COLO668 (cell line): ENCODE data around the gene PDLIM1.
A peak's percentile ranks its signal among the peaks of the same experiment; 100 is the strongest.

Experiments used
- DNase-seq: peaks from one replicate; lab custom pipeline; 2025; ENCODE audit not compliant: unreplicated experiment; lab: John Stamatoyannopoulos, UW

Gene PDLIM1

DNA sequence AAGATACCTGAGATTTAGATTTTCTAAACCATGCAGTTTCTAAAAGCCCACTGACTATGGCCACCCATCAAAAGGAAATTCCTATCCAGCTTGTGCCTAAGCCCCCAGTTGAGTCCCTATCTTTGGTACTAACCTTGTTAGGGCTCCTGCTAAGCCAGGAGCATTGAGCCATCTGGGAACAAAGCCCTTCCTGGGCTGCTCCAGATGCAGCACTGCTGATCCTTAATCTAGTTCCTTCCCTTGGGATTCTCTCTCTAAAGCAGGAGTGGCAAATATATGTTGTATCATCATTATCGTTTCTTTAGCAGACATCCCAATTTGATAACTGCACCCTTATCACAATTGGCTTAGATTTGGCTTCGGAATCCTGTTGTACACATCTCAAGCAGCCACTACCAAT lies 24.7 kb upstream of the PDLIM1 start:
- no peak for DNase-seq

GRCh38 chr10:95314192-95314918 lies 23.6 kb upstream of the PDLIM1 start:
- DNase-seq, result no peak

GRCh38 chr10:95312986-95313495 lies 22.2 kb upstream of the PDLIM1 start:
- DNase-seq, result no peak

DNA sequence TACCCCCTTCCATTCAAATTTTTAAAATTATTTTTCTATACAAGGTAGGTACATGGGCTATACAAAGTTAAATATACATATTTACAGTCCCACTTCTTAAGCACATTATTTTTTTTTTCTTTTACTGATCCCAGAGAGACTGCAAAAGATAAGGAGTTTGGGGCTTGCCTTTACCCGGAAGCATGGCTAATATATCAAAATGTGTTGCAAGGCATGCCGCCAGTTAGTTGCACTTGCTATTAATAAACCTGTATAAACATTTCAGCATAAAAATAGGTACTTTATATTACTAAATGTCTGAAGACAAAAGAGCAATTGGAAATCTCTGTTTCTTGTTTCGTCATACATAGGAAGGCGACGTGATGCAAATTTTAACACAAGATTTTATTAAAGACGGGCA lies 21.5 kb upstream of the PDLIM1 start:
- DNase-seq, result no peak

DNA sequence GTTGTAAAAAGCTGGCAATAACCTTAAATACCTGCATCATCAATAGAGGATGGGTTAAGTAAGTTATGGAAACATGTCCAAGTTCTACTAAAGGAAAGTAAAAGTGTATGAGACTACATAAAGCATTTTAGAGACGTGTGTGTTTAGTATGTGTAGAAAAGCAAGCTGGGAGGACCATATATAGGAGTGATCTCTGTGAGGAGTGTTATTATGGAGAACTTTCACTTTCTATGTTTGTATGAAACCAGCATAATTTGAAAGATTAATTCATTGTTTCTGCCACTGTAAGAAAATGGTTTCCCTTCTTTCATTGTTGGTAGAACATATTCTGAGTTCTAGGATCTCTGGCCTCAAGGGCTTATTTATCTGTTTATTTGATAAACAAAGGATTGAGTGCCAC lies 19.2 kb upstream of the PDLIM1 start:
- no peak for DNase-seq

DNA sequence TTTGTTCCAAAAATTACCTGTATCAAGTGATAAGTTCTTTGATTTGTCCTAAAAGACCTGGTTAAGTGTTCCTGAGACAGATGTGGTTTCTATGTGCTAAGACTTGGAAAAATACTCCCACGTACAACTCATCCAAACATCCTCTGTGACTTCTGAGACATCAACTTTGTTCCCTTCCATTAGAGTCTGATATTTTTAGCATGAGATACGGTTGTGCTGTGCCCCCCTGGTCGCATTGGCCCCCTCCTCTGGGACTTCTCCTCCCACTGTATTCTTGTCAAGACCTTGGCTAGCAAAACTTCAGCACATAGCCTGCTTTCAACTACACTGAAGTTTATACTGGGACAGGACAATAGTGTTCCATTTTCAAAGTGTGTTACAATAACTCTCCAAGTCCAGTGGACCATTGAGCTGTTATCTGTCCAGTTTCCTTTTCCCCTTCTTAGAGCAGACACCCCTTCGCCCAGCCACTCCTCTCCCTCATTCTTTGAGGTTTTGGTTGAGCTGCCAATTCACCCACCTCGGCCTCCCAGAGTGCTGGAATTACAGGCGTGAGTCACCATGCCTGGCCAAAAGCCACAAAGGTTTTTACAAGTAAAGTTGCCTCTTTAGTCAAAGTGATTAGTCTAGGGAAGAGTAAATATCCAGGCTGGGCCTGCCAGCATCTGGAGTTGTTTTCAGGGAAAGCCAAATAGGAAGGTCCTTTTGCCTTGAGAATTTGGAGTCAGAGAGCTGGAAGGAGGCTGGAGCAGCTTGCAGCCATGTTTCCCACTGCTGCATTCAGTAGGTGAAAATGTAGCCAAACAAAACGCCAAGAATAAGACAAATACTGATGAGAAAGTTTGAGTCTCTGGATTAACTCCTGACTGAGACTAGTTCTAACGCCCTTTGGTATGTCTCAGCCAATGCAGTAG lies 17.8 kb upstream of the PDLIM1 start:
- DNase-seq, result no peak

DNA sequence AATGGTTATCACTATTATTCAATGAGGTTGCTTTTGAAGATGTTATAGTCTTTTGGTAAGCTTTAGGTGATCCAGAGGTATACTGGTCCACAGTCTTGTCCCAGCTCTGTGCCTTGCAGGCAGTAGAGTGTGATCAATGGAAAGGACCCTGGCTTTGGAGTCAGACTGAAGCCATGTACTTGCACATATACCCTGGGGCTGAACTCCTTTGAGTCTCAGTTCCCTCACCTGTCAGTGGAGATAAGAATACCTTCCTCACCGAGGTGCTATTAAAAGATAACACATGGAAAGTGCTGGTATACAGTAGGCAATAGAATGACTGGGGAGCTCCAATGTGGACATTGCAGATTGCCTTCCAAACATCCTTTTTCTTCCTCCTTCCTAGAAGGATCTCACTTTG lies 16.0 kb upstream of the PDLIM1 start:
- DNase-seq, result no peak

GRCh38 chr10:95306318-95306650 lies 15.5 kb upstream of the PDLIM1 start:
- no peak for DNase-seq

GRCh38 chr10:95305606-95306317 lies 15.0 kb upstream of the PDLIM1 start:
- no peak for DNase-seq

DNA sequence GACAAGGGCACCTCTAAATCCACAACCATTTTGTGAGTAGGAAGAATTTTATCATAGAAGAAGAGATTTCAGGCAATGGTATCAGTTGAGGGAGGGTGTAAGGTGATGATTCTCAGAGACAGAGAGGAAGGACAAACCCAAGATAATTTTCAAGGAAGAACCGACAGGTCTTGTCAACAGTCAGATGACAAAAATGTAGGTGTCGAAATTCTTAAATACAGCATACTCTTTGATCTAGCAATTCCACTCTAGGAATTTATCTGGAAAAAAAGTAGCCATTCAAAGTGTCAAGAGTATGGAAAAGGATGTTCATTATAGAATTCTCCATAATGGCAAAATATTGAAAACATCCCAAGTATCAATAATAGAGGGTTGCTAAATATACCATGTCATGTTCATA lies 14.2 kb upstream of the PDLIM1 start:
- DNase-seq, result no peak

GRCh38 chr10:95304463-95304862 lies 13.7 kb upstream of the PDLIM1 start:
- DNase-seq, result no peak

GRCh38 chr10:95303950-95304349 lies 13.1 kb upstream of the PDLIM1 start:
- no peak for DNase-seq

DNA sequence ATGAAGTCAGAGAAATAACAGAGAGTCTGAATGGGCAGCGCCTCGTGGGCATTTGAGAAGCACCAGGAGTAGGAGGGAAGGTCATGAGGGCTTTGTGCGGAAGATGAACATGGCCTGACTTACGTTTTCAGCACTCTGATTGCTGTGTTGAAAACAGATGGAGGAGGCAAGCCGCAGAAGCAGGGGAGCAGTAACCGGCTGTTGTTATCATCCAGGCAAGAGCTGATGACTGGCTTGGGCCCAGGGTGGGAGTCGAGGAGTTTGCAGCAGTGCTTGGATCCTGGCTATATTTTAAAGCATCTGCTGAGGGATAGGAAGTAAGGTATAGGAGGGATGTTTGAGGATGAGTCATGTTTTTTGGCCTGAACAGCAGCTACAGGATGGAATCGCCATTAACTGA lies 12.7 kb upstream of the PDLIM1 start:
- no peak for DNase-seq

DNA sequence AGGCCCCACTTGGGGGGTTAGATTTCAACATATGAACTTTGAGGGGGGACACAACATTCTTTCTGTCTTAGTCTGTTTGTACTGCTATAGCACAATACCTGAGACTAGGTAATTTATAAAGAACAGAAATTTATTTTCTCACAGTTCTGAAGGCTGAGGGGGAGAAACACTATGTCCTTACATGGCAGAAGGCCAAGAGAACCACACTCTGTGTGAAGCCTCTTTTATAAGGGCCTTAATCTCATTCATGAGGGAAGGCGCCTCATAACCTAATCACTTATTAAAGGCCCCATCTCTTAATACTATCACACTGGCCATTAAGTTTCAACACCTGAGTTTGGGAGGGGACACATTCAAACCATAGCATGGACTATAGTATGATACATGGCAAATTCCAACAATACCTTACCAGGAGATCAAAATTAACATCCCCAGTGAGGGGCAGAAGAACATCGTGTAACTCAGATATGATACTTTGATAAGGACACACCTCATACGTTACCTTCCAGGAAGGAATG lies 9.3 kb upstream of the PDLIM1 start:
- no peak for DNase-seq

- no peak for DNase-seq
These were observed 6.6 kb upstream of the PDLIM1 start for GRCh38 chr10:95297402-95297801.

GRCh38 chr10:95296764-95297163 lies 6.0 kb upstream of the PDLIM1 start:
- DNase-seq, result no peak

GRCh38 chr10:95295031-95295755 lies 4.4 kb upstream of the PDLIM1 start:
- DNase-seq, result peak; percentile 81

DNA sequence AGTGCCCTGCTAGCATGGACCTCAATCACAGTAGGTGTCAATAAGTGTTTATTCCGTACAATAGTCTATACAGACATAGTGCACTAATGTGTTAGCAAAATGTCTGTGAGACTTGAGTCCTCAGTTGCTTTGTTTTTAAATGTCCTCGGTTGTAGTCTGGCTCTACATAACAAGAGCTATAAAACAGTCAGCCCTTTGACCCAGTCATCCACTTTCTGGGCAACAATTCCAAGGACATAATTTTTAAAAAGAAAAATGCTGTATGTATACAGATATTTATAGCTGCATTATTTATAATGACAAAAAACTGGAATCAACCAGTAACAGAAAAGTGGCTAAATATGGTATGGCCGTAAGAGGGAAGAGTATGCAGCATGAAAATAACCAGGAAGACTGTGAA lies 2.8 kb upstream of the PDLIM1 start:
- DNase-seq, result no peak

DNA sequence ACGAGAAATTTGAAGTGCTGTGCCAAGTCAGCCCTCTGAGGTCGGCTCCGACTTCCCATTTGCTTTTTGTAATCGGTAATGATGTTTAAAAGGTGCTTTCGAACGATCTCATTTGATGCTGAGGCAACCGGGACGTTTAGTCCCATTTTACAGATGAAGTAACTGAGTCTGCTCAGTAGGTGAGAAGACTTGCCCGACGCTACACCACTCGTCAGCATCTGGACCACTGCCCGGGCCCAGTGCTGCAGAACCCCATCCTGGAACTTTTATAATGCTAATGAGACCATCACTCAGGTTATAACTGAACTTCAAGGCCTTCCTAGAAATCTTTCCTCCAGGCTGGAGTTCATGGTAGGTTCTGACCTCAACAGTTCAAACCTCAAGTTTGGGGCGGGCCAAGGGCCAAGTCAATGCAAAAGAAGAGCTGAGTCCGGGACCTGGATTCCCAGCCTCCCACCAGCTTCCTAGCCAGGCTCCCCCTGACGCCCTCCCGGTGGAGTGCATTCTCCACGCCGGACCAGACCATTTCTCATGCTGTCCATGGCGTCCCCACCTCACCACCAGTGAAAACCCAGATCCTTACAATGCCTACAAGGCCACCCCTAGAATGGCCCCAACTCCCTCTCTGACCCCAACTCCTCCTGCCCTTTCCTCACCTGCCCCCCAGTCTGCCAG lies 699 bp upstream of the PDLIM1 start:
- no peak for DNase-seq

DNA sequence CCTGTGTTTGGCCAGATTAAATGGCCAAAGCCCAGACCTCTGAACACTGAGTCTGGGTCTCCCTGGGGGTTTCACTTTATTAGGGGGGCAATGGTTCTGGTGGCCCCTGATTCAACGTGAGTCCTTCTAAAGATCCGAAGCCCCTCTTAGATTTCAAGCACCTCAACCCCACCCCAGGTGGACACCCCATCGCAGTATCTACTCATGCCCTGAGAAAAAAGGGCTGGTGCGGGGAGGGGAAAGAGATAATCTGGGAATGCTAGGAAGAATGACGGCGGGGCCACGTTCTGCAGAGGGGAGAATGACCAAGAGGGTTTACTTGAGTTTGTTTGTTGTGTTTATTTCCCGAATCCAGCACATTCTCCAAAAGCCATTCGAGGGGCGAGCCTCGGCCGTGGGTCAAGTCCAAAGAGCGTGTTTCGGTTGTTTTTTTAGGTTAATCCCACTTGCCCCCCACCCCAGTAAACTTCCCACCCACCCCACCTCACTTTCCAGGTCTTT lies 832 bp downstream of the PDLIM1 start:
- DNase-seq, result no peak
